ENCODE measurements around the gene AKAP5. TPM values are rescaled to one million over a fixed set of nuclear protein-coding genes. Genes with fewer than 3 reads are reported as not detected.

Gene AKAP5
- total RNA-seq, 6 experiments from 2014 or later: 0.12 to 1.0 (median 0.30) TPM

- intact Hi-C loops (cut with DNase I): no loop called here
Measured at GRCh38 chr14:64474041-64474440, 8.7 kb downstream of the AKAP5 start.

GRCh38 chr14:64474698-64475097 is 9.4 kb downstream of the AKAP5 start:
- no peaks in the 10 kb centered on the region for H3K27me3 ChIP-seq
- WGBS (ENCODE audit: insufficient coverage, low coverage, low lambda C conversion rate, missing lambda C conversion rate): 79% methylated on average over 4 of the region's 4 CpGs
- DNase-seq: no peak
- no peaks in the 10 kb centered on the region for H3K4me1 ChIP-seq
- no peak overlapping the region for H3K27ac ChIP-seq
- no peaks in the 10 kb centered on the region for H3K9me3 ChIP-seq
- no peak for ATAC-seq
- TF ChIP-seq CTCF (IDR thresholded peaks at IDR 0.05): no peak
- TF ChIP-seq POLR2A (IDR thresholded peaks at IDR 0.05): no peak
- no peak overlapping the region for H3K4me3 ChIP-seq
- intact Hi-C loops (cut with DNase I): no loop called here
- H3K36me3 ChIP-seq: no peaks in the 10 kb centered on the region

More at GRCh38 chr14:64474041-64474440, 8.7 kb downstream of the AKAP5 start:
- TF ChIP-seq CTCF (IDR thresholded peaks at IDR 0.05) (no peak), POLR2A (IDR thresholded peaks at IDR 0.05) (no peak)
- DNase-seq: no peak
- Histone ChIP-seq H3K27ac (no peak overlapping the region), H3K4me1 (no peaks in the 10 kb centered on the region), H3K36me3 (no peaks in the 10 kb centered on the region), H3K4me3 (no peak overlapping the region), H3K27me3 (no peaks in the 10 kb centered on the region), H3K9me3 (no peaks in the 10 kb centered on the region)
- WGBS (ENCODE audit: insufficient coverage, low coverage, low lambda C conversion rate, missing lambda C conversion rate): 29% methylated on average over 2 of the region's 2 CpGs
- no peak for ATAC-seq

- Histone ChIP-seq H3K27ac (no peak overlapping the region), H3K36me3 (no peaks in the 10 kb centered on the region), H3K4me3 (no peak overlapping the region), H3K9me3 (no peaks in the 10 kb centered on the region), H3K27me3 (no peaks in the 10 kb centered on the region), H3K4me1 (no peaks in the 10 kb centered on the region)
- DNase-seq: no peak
- WGBS (ENCODE audit: insufficient coverage, low coverage, low lambda C conversion rate, missing lambda C conversion rate): 90% methylated on average over 7 of the region's 8 CpGs
- intact Hi-C loops (cut with DNase I): no loop called here
- no peak for TF ChIP-seq CTCF (IDR thresholded peaks at IDR 0.05)
- no peak for TF ChIP-seq POLR2A (IDR thresholded peaks at IDR 0.05)
- no peak for ATAC-seq
Measured at GRCh38 chr14:64475585-64476273, 10.4 kb downstream of the AKAP5 start.

- no peak overlapping the region for H3K27ac ChIP-seq
- DNase-seq (no peak), ATAC-seq (no peak)
- H3K4me3 ChIP-seq: no peak overlapping the region
- H3K9me3 ChIP-seq: no peaks in the 10 kb centered on the region
- no peak for TF ChIP-seq CTCF (IDR thresholded peaks at IDR 0.05)
- TF ChIP-seq POLR2A (IDR thresholded peaks at IDR 0.05): no peak
- peaks cover 0 to under 1% (median 0%) of the 10 kb centered on the region in 4 donors for H3K36me3 ChIP-seq
- intact Hi-C loops (cut with DNase I): no loop called here
- WGBS (ENCODE audit: insufficient coverage, low coverage, low lambda C conversion rate, missing lambda C conversion rate): 95% methylated on average over 8 of the region's 8 CpGs
- no peaks in the 10 kb centered on the region for H3K4me1 ChIP-seq
- no peaks in the 10 kb centered on the region for H3K27me3 ChIP-seq
Measured at GRCh38 chr14:64476438-64476837, 11.1 kb downstream of the AKAP5 start.
